OCI-LY3 (cell line): ENCODE measurements around the gene EXOC1.

Experiments used
- EZH2phosphoT487 ChIP-seq: fragments of 200-600 bp; shearing (Covaris generic); IDR thresholded peaks from 2 replicates; pipeline ENCODE4 v1.6.1; 2018; ENCODE audit warnings: antibody characterized with exemption, mixed run types, low read depth
- TF ChIP-seq, protein P1 (sequence below): fragments of 200-600, 300-600 bp; sonication (generic); IDR thresholded peaks from 2 replicates; pipeline ENCODE4 v1.5.1; 2014; ENCODE audit warnings: antibody characterized with exemption, low read length, low read depth

DNA sequence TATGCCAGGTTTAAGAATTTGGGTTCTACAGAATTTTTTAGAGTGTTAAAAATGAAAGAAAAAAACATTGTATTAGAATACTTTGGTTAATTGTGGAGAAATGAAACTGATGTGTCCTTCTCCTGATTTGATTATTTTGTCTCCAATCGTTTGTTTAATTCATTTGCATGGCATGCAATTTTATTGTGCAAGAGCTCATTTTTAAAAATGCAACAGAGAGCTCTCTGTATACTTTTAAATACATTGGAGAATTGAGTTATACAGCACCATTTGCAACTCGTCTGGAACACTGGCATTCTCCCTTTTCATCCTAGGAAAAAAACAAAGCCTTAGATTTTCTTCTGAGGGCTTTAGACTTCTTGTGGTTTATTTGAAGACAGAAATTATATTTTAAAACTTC lies 33.2 kb upstream of the EXOC1 start:
- TF ChIP-seq, protein P1, sequence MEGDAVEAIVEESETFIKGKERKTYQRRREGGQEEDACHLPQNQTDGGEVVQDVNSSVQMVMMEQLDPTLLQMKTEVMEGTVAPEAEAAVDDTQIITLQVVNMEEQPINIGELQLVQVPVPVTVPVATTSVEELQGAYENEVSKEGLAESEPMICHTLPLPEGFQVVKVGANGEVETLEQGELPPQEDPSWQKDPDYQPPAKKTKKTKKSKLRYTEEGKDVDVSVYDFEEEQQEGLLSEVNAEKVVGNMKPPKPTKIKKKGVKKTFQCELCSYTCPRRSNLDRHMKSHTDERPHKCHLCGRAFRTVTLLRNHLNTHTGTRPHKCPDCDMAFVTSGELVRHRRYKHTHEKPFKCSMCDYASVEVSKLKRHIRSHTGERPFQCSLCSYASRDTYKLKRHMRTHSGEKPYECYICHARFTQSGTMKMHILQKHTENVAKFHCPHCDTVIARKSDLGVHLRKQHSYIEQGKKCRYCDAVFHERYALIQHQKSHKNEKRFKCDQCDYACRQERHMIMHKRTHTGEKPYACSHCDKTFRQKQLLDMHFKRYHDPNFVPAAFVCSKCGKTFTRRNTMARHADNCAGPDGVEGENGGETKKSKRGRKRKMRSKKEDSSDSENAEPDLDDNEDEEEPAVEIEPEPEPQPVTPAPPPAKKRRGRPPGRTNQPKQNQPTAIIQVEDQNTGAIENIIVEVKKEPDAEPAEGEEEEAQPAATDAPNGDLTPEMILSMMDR, result no peak
- no peak for TF ChIP-seq EZH2phosphoT487
